ENCODE measurements around the gene UBE2L6. TPM values are rescaled to one million over a fixed set of nuclear protein-coding genes. Genes with fewer than 3 reads are reported as not detected.

Gene UBE2L6
- polyA plus RNA-seq, 3 donors, result 101 to 284 (median 268) TPM

DNA sequence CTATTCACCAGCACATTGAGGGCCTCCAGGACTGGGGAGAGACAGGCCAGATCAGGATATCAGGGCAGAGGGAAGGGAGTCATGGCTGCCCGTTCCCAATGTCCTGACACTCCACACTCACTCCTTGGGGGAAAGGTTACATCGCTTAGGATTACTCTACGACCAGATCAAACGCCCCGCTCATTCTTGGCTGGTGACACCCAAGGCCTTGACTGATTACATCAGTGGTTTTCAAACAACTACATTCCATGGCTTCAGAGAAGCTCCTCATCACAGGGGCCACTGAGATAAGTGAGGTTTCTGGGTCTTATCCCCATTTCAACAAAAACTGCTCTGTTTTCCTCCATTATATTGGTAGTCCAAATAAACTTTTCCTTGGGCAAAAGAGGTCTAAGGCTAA, 15.0 kb downstream of the UBE2L6 start:
- peaks cover 9% of the 10 kb centered on the region for H3K4me1 Mint-ChIP-seq
- Histone ChIP-seq H3K9me3 (replicated peaks in 1 of 2; ENCODE audit: control insufficient read depth in 1 of 2, insufficient read depth in 1 of 2, low read length in 2 of 2) (no peaks in the 10 kb centered on the region), H3K27me3 (ENCODE audit: control insufficient read depth in 2 of 2, insufficient read depth in 2 of 2, low read length in 2 of 2) (no peaks in the 10 kb centered on the region), H3K36me3 (replicated peaks in 1 of 2; ENCODE audit: control insufficient read depth in 1 of 2, insufficient read depth in 2 of 2, low read length in 2 of 2) (peaks cover 84 to 97% of the 10 kb centered on the region in 2 donors), H3K4me3 (replicated peaks in 1 of 3; ENCODE audit: low read depth in 2 of 3, low read length in 3 of 3) (no peak overlapping the region), H4K20me1 (ENCODE audit: insufficient read depth, low read length) (peaks cover 70% of the 10 kb centered on the region), H3K27ac (ENCODE audit: low read depth in 1 of 2, low read length in 2 of 2) (no peak overlapping the region), H3K79me2 (ENCODE audit: insufficient read depth, low read length) (no peaks in the 10 kb centered on the region), H3K4me2 (replicated peaks; ENCODE audit: extremely low read depth, low read length, poor library complexity, severe bottlenecking) (no peak overlapping the region), H3K4me1 (ENCODE audit: control insufficient read depth in 1 of 2, insufficient read depth in 2 of 2, low read length in 2 of 2) (peaks cover 6 to 7% of the 10 kb centered on the region in 2 donors), H3K9ac (ENCODE audit: insufficient read depth, low read length, poor library complexity, severe bottlenecking) (no peak overlapping the region), H2AFZ (ENCODE audit: insufficient read depth, low read depth, low read length, poor library complexity, severe bottlenecking) (no peak overlapping the region)
- intact Hi-C loops (cut with micrococcal nuclease), result no loop called here
- no CpG with 5 or more reads among the region's 5 CpGs for WGBS (ENCODE audit: insufficient coverage)
- no peaks in the 10 kb centered on the region for H3K9me3 Mint-ChIP-seq
- TF ChIP-seq, protein P1, sequence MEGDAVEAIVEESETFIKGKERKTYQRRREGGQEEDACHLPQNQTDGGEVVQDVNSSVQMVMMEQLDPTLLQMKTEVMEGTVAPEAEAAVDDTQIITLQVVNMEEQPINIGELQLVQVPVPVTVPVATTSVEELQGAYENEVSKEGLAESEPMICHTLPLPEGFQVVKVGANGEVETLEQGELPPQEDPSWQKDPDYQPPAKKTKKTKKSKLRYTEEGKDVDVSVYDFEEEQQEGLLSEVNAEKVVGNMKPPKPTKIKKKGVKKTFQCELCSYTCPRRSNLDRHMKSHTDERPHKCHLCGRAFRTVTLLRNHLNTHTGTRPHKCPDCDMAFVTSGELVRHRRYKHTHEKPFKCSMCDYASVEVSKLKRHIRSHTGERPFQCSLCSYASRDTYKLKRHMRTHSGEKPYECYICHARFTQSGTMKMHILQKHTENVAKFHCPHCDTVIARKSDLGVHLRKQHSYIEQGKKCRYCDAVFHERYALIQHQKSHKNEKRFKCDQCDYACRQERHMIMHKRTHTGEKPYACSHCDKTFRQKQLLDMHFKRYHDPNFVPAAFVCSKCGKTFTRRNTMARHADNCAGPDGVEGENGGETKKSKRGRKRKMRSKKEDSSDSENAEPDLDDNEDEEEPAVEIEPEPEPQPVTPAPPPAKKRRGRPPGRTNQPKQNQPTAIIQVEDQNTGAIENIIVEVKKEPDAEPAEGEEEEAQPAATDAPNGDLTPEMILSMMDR (IDR thresholded peaks at IDR 0.05), result no peak
- DNase-seq, result no peak
- H3K36me3 Mint-ChIP-seq, result peaks cover 90 to 97% of the 10 kb centered on the region in 2 donors
- no peak overlapping the region for H3K4me3 Mint-ChIP-seq
- no peaks in the 10 kb centered on the region for H3K27me3 Mint-ChIP-seq (ENCODE audit: low read depth in 3 of 3)
- H3K27ac Mint-ChIP-seq, result peak overlapping the region in 1 of 7 donors; percentile 43

DNA sequence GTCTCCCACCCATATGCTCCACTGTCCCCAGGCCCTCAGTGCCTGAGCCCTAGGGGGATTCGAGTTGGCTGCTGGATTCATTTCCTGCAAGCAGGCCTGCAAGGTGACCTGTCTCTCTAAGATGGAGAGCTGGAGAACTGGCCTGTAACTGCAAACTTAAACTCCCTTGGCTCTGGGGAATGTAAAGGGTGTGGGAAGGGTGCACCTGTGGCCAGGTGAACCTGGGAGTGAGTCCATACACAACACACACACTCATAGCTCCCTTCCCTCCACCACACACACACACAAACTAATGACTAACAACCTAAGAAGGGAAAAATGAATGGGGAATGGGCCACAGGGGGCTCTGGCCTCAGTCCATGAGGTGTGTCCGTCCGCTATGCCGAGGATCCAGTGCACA, 15.5 kb downstream of the UBE2L6 start:
- no peak for DNase-seq
- WGBS (ENCODE audit: insufficient coverage), result 95% methylated on average over 3 of the region's 4 CpGs
- Mint-ChIP-seq H3K27ac (no peak overlapping the region), H3K9me3 (no peaks in the 10 kb centered on the region), H3K27me3 (ENCODE audit: low read depth in 3 of 3) (no peaks in the 10 kb centered on the region), H3K36me3 (peaks cover 88 to 97% of the 10 kb centered on the region in 2 donors), H3K4me3 (no peak overlapping the region), H3K4me1 (peaks cover 12% of the 10 kb centered on the region)
- Histone ChIP-seq H3K9me3 (replicated peaks in 1 of 2; ENCODE audit: control insufficient read depth in 1 of 2, insufficient read depth in 1 of 2, low read length in 2 of 2) (no peaks in the 10 kb centered on the region), H3K36me3 (replicated peaks in 1 of 2; ENCODE audit: control insufficient read depth in 1 of 2, insufficient read depth in 2 of 2, low read length in 2 of 2) (peaks cover 82 to 97% of the 10 kb centered on the region in 2 donors), H3K9ac (ENCODE audit: insufficient read depth, low read length, poor library complexity, severe bottlenecking) (no peak overlapping the region), H3K27ac (ENCODE audit: low read depth in 1 of 2, low read length in 2 of 2) (no peak overlapping the region), H4K20me1 (ENCODE audit: insufficient read depth, low read length) (peaks cover 65% of the 10 kb centered on the region), H2AFZ (ENCODE audit: insufficient read depth, low read depth, low read length, poor library complexity, severe bottlenecking) (no peak overlapping the region), H3K4me2 (replicated peaks; ENCODE audit: extremely low read depth, low read length, poor library complexity, severe bottlenecking) (no peak overlapping the region), H3K4me3 (replicated peaks in 1 of 3; ENCODE audit: low read depth in 2 of 3, low read length in 3 of 3) (no peak overlapping the region), H3K4me1 (ENCODE audit: control insufficient read depth in 1 of 2, insufficient read depth in 2 of 2, low read length in 2 of 2) (peaks cover 11% of the 10 kb centered on the region in 2 donors), H3K27me3 (ENCODE audit: control insufficient read depth in 2 of 2, insufficient read depth in 2 of 2, low read length in 2 of 2) (no peaks in the 10 kb centered on the region), H3K79me2 (ENCODE audit: insufficient read depth, low read length) (no peaks in the 10 kb centered on the region)
- TF ChIP-seq, protein P1 (IDR thresholded peaks at IDR 0.05), result no peak
- intact Hi-C loops (cut with micrococcal nuclease), result no loop called here

All from CD14-positive monocyte (primary cell).